Measurements from ENCODE around the gene SHOX. TPM values are rescaled to one million over a fixed set of nuclear protein-coding genes. Genes with fewer than 3 reads are reported as not detected.
A peak's percentile ranks its signal among the peaks of the same experiment; 100 is the strongest.

The SHOX gene
- total RNA-seq, 2 donors from 2014 or later: not detected

- H3K27me3 ChIP-seq (ENCODE audit: control insufficient read depth, insufficient read depth, low read length, poor library complexity, severe bottlenecking): peaks cover 100% of the 10 kb centered on the region
- 8 to 9% methylated on average over 18 to 30 of the region's 30 CpGs for WGBS, 2 experiments (ENCODE audit: insufficient coverage in 1 of 2, insufficient read length in 1 of 2)
- no peaks in the 10 kb centered on the region for H3K9me3 Mint-ChIP-seq
- peaks cover 8% of the 10 kb centered on the region for H3K4me1 ChIP-seq (ENCODE audit: control insufficient read depth, insufficient read depth, low read length)
- H3K27me3 Mint-ChIP-seq (ENCODE audit: insufficient read depth): peaks cover 98% of the 10 kb centered on the region
- no peak overlapping the region for H3K9ac ChIP-seq (ENCODE audit: extremely low read depth, low read length, poor library complexity, severe bottlenecking)
- peak overlapping the region; percentile 48 for H3K4me3 Mint-ChIP-seq
- no peak overlapping the region for H3K4me3 ChIP-seq (ENCODE audit: low read length)
- DNase-seq: no peak
- H3K9me3 ChIP-seq (ENCODE audit: control insufficient read depth, low read length): peaks cover 6% of the 10 kb centered on the region
- peaks cover 6% of the 10 kb centered on the region for H3K4me1 Mint-ChIP-seq
- H3K36me3 ChIP-seq (ENCODE audit: control insufficient read depth, insufficient read depth, low read length): no peaks in the 10 kb centered on the region
- H3K27ac Mint-ChIP-seq: no peak overlapping the region
- H3K36me3 Mint-ChIP-seq (ENCODE audit: low read depth): no peaks in the 10 kb centered on the region
- no peak overlapping the region for H3K27ac ChIP-seq (ENCODE audit: low read depth, low read length)
- no peak for TF ChIP-seq CTCF (conservative IDR thresholded peaks at IDR 0.05)
These were observed 1.2 kb upstream of the SHOX start for GRCh38 chrX:629230-630006.

GRCh38 chrX:630007-630611 is 482 bp upstream of the SHOX start:
- H3K36me3 Mint-ChIP-seq (ENCODE audit: low read depth): no peaks in the 10 kb centered on the region
- H3K4me1 ChIP-seq (ENCODE audit: control insufficient read depth, insufficient read depth, low read length): peaks cover 8% of the 10 kb centered on the region
- H3K4me1 Mint-ChIP-seq: peaks cover 6% of the 10 kb centered on the region
- H3K27ac ChIP-seq (ENCODE audit: low read depth, low read length): no peak overlapping the region
- peaks cover 97% of the 10 kb centered on the region for H3K27me3 Mint-ChIP-seq (ENCODE audit: insufficient read depth)
- TF ChIP-seq CTCF (conservative IDR thresholded peaks at IDR 0.05): no peak
- H3K4me3 ChIP-seq (ENCODE audit: low read length): peak overlapping the region; percentile 56
- H3K9ac ChIP-seq (ENCODE audit: extremely low read depth, low read length, poor library complexity, severe bottlenecking): no peak overlapping the region
- peak; percentile 60 for DNase-seq
- no peaks in the 10 kb centered on the region for H3K9me3 Mint-ChIP-seq
- no peaks in the 10 kb centered on the region for H3K36me3 ChIP-seq (ENCODE audit: control insufficient read depth, insufficient read depth, low read length)
- H3K27ac Mint-ChIP-seq: no peak overlapping the region
- H3K27me3 ChIP-seq (ENCODE audit: control insufficient read depth, insufficient read depth, low read length, poor library complexity, severe bottlenecking): peaks cover 100% of the 10 kb centered on the region
- peak overlapping the region; percentile 48 for H3K4me3 Mint-ChIP-seq
- H3K9me3 ChIP-seq (ENCODE audit: control insufficient read depth, low read length): peaks cover 6% of the 10 kb centered on the region
- WGBS, 2 experiments (ENCODE audit: insufficient coverage in 1 of 2, insufficient read length in 1 of 2): 1 to 2% methylated on average over 16 to 62 of the region's 62 CpGs

- no peak overlapping the region for H3K27ac ChIP-seq (ENCODE audit: low read depth, low read length)
- no peaks in the 10 kb centered on the region for H3K36me3 ChIP-seq (ENCODE audit: control insufficient read depth, insufficient read depth, low read length)
- peaks cover 90% of the 10 kb centered on the region for H3K27me3 Mint-ChIP-seq (ENCODE audit: insufficient read depth)
- H3K27ac Mint-ChIP-seq: no peak overlapping the region
- H3K4me3 Mint-ChIP-seq: peak overlapping the region; percentile 48
- peaks cover 95% of the 10 kb centered on the region for H3K27me3 ChIP-seq (ENCODE audit: control insufficient read depth, insufficient read depth, low read length, poor library complexity, severe bottlenecking)
- no peaks in the 10 kb centered on the region for H3K36me3 Mint-ChIP-seq (ENCODE audit: low read depth)
- no peak overlapping the region for H3K4me3 ChIP-seq (ENCODE audit: low read length)
- peaks cover 6% of the 10 kb centered on the region for H3K9me3 ChIP-seq (ENCODE audit: control insufficient read depth, low read length)
- 1 to 3% methylated on average over 32 to 44 of the region's 44 CpGs for WGBS, 2 experiments (ENCODE audit: insufficient coverage in 1 of 2, insufficient read length in 1 of 2)
- no peaks in the 10 kb centered on the region for H3K9me3 Mint-ChIP-seq
- TF ChIP-seq CTCF (conservative IDR thresholded peaks at IDR 0.05): no peak
- DNase-seq: peak; percentile 69
- peaks cover 6% of the 10 kb centered on the region for H3K4me1 Mint-ChIP-seq
- no peak overlapping the region for H3K9ac ChIP-seq (ENCODE audit: extremely low read depth, low read length, poor library complexity, severe bottlenecking)
- H3K4me1 ChIP-seq (ENCODE audit: control insufficient read depth, insufficient read depth, low read length): peaks cover 8% of the 10 kb centered on the region
These were observed 1.3 kb downstream of the SHOX start for GRCh38 chrX:631802-632365.

Measured in endodermal cell (in vitro differentiated cells).